ENCODE data around the gene NOL9.

NOL9 gene

DNA sequence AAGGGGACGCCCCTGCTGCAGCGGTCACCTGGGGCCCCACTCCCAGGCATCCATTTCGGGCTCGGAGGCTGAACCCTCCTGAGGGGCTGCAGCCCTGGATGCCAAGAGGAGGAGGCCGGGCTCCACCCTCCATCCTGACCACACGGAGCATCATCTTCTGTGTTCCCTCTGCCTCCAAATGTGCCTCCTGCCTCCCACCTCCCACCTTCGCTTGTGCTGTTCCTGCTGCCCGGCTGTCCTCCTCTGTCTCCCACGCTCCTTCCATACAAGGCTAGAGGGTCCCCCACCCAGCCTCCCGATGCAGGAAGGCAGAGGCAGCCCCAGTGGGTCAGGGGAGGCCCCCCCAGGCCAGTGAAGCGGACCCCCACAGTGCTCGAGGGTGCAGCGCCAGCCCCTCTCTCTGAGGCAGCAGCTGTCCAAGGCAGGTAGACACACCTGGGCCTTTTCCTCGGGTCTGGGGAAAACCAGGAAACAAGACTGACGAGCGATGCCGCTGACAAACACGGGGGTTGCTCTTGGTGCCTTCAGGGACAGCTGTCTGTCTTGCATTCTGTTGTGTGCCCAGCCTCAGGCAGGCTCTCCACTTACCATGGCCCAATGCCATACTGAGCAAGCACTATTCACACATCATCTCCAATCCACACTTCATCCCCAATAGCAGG is 46.0 kb downstream of the NOL9 start:
- no peak for DNase-seq (ENCODE audit: low read depth in 1 of 2, low spot score in 1 of 2)
- no peak overlapping the region for H3K27ac ChIP-seq (replicated peaks)
- TF ChIP-seq POLR2AphosphoS5 (IDR thresholded peaks at IDR 0.05; ENCODE audit: low read depth) (no peak), SPI1 (IDR thresholded peaks at IDR 0.05; ENCODE audit: borderline replicate concordance, low read depth) (no peak), GABPA (IDR thresholded peaks at IDR 0.05; ENCODE audit: low read depth) (no peak)
- TF ChIP-seq, protein P1, sequence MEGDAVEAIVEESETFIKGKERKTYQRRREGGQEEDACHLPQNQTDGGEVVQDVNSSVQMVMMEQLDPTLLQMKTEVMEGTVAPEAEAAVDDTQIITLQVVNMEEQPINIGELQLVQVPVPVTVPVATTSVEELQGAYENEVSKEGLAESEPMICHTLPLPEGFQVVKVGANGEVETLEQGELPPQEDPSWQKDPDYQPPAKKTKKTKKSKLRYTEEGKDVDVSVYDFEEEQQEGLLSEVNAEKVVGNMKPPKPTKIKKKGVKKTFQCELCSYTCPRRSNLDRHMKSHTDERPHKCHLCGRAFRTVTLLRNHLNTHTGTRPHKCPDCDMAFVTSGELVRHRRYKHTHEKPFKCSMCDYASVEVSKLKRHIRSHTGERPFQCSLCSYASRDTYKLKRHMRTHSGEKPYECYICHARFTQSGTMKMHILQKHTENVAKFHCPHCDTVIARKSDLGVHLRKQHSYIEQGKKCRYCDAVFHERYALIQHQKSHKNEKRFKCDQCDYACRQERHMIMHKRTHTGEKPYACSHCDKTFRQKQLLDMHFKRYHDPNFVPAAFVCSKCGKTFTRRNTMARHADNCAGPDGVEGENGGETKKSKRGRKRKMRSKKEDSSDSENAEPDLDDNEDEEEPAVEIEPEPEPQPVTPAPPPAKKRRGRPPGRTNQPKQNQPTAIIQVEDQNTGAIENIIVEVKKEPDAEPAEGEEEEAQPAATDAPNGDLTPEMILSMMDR (IDR thresholded peaks at IDR 0.05; ENCODE audit: insufficient read depth, low read length) = no peak
- TF ChIP-seq, protein P2, sequence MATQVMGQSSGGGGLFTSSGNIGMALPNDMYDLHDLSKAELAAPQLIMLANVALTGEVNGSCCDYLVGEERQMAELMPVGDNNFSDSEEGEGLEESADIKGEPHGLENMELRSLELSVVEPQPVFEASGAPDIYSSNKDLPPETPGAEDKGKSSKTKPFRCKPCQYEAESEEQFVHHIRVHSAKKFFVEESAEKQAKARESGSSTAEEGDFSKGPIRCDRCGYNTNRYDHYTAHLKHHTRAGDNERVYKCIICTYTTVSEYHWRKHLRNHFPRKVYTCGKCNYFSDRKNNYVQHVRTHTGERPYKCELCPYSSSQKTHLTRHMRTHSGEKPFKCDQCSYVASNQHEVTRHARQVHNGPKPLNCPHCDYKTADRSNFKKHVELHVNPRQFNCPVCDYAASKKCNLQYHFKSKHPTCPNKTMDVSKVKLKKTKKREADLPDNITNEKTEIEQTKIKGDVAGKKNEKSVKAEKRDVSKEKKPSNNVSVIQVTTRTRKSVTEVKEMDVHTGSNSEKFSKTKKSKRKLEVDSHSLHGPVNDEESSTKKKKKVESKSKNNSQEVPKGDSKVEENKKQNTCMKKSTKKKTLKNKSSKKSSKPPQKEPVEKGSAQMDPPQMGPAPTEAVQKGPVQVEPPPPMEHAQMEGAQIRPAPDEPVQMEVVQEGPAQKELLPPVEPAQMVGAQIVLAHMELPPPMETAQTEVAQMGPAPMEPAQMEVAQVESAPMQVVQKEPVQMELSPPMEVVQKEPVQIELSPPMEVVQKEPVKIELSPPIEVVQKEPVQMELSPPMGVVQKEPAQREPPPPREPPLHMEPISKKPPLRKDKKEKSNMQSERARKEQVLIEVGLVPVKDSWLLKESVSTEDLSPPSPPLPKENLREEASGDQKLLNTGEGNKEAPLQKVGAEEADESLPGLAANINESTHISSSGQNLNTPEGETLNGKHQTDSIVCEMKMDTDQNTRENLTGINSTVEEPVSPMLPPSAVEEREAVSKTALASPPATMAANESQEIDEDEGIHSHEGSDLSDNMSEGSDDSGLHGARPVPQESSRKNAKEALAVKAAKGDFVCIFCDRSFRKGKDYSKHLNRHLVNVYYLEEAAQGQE (IDR thresholded peaks at IDR 0.05; ENCODE audit: insufficient replicate concordance, low read depth) = no peak
- H3K27me3 ChIP-seq (ENCODE audit: insufficient read depth, poor library complexity, severe bottlenecking) = peaks cover 2% of the 10 kb centered on the region
- no peak overlapping the region for H3K4me3 ChIP-seq (replicated peaks; ENCODE audit: insufficient read depth, low read length)

DNA sequence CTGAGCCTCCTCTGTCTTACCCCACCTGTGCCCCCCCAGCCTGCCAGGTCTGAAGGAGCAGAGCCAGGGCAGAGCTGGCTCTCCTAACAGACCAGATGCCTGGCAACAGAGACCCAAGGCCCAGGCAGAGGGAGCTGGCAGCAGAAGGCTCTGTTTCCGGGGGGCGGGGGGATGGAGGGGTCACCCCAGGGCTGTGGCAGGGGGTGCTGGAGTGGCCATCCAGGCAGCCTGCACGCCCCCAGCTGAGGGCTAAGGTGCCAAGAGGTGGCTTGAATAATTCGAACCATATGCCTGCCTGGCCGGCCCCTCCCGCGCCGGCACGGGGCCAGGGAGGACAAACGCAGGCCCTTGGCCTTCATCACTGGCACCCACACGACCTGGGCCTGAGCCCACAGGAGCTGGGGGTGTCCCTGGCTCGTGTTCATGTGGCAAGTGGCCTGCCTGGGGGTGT is 46.8 kb downstream of the NOL9 start:
- no peak overlapping the region for H3K27ac ChIP-seq (replicated peaks)
- TF ChIP-seq SPI1 (IDR thresholded peaks at IDR 0.05; ENCODE audit: borderline replicate concordance, low read depth) (no peak), POLR2AphosphoS5 (IDR thresholded peaks at IDR 0.05; ENCODE audit: low read depth) (no peak), GABPA (IDR thresholded peaks at IDR 0.05; ENCODE audit: low read depth) (no peak)
- TF ChIP-seq, protein P1 (IDR thresholded peaks at IDR 0.05; ENCODE audit: insufficient read depth, low read length) = no peak
- TF ChIP-seq, protein P2 (IDR thresholded peaks at IDR 0.05; ENCODE audit: insufficient replicate concordance, low read depth) = no peak
- no peak for DNase-seq (ENCODE audit: low read depth in 1 of 2, low spot score in 1 of 2)
- H3K4me3 ChIP-seq (replicated peaks; ENCODE audit: insufficient read depth, low read length) = no peak overlapping the region
- peaks cover 2% of the 10 kb centered on the region for H3K27me3 ChIP-seq (ENCODE audit: insufficient read depth, poor library complexity, severe bottlenecking)

GRCh38 chr1:6507037-6507428 is 47.3 kb downstream of the NOL9 start:
- Histone ChIP-seq H3K27me3 (ENCODE audit: insufficient read depth, poor library complexity, severe bottlenecking) (peaks cover 2% of the 10 kb centered on the region), H3K4me3 (replicated peaks; ENCODE audit: insufficient read depth, low read length) (no peak overlapping the region), H3K27ac (replicated peaks) (no peak overlapping the region)
- peak; percentile 59 to 63 for DNase-seq (ENCODE audit: low read depth in 1 of 2, low spot score in 1 of 2)
- no peak for TF ChIP-seq SPI1 (IDR thresholded peaks at IDR 0.05; ENCODE audit: borderline replicate concordance, low read depth)
- TF ChIP-seq GABPA (IDR thresholded peaks at IDR 0.05; ENCODE audit: low read depth) = no peak
- TF ChIP-seq, protein P1 (IDR thresholded peaks at IDR 0.05; ENCODE audit: insufficient read depth, low read length) = no peak
- TF ChIP-seq, protein P2 (IDR thresholded peaks at IDR 0.05; ENCODE audit: insufficient replicate concordance, low read depth) = no peak
- peak; percentile 81 for TF ChIP-seq POLR2AphosphoS5 (IDR thresholded peaks at IDR 0.05; ENCODE audit: low read depth)
